NCI-H187 treated with DMSO at 0.1 percent for 48 hours (cell line): ENCODE measurements around the gene GMCL2.
"Not testable (repeated sequence)": the region's sequence is repeated elsewhere in the genome, so short reads cannot be mapped to it uniquely, and the experiment has no call there.

Source experiments
- DNase-seq: peaks from one replicate; lab custom pipeline; 2025; lab: John Stamatoyannopoulos, UW

The GMCL2 gene

DNA sequence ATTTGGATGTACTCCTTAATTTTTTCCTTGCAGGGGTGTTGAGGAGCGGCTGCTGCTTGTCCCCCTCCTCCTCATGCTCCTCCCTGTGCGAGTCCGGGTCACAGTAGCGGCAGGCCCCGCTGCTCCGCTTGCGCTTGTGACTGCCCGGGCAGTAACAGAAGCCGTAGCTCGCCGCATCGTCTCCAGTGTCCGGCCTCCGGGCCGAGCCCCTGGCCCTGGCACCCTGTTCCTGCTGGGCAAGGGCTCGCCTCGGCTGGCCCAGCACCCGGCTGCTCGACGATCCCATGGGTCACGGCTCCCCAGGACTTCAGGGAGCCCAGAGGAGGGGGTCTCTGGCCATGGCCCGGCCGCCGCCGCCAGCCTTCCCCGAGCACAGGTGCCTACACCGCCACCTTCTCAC, at the start of gene GMCL2:
TSS of gene GMCL2 (minus strand) at position 358 of the 400 bp plus-strand sequence. CDS start at position 286, 72 bp downstream.
- DNase-seq: no peak

GRCh38 chr5:178236679-178237078, 49.5 kb upstream of the GMCL2 start:
- no peak for DNase-seq

DNA sequence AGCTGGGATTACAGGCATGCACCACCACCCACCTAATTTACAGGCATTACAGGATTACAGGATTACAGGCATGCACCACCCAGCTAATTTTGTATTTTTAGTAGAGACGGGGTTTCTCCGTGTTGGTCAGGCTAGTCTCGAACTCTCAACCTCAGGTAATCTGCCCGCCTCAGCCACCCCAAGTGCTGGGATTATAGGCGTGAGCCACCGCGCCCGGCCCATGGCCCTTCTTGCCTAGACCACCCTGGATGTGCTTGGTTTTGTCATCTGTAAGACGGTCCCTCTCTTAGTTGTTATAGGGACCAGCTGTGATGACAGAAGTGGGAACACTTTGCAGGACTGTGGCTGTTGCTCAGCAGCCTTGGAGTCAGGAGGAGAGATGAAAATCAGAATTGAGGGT, 49.0 kb upstream of the GMCL2 start:
- no peak for DNase-seq

- DNase-seq: no peak
These were observed 48.4 kb upstream of the GMCL2 start for GRCh38 chr5:178235588-178235974.

DNA sequence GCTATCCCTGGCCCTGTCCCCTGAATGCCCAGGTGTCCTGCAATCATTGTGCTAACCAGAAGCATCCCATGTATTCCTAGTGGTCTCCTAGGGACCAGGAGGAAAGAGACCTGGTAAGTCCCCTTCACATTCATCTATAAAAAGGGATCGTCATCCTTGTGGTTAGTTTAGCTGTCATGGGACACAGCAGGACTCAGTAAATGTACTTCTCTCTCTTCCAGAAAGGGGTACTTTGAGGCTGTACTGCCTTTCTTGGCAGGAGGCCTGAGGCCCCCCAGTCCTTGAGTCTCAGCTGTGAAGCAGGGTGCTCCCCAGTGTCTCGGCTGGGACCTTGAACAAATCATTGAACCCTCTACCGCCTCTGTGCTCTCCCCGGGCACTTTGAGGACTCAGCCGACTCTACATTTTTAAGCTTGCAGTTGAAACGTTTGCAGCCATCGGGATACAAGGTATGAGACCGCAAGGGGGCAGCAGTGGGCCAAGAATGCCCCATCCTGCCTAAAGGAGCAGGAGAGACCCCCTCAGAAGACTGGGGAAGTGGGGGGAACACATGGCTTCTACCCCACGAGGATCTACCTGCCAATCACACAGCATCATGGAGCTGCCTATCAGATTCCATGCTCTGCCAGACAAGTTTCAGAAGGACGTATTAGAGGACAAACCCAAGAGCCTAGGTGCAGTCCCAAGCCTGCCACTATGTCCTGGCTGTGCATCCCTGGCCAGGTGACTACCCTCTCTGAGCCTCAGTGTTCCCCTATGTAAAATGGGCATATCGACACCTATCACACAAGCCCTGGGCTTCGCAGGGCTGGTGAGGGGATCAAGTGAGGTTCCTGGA, 47.8 kb upstream of the GMCL2 start:
- no peak for DNase-seq

GRCh38 chr5:178234121-178234749, 47.1 kb upstream of the GMCL2 start:
- DNase-seq: no peak

GRCh38 chr5:178232920-178233429, 45.8 kb upstream of the GMCL2 start:
- no peak for DNase-seq

- DNase-seq: no peak
These were observed 45.2 kb upstream of the GMCL2 start, which contains the start of gene PHYKPL for GRCh38 chr5:178232124-178232919. Gene PHYKPL (minus strand): TSS chr5:178232802. CDS start chr5:178232550, 252 bp downstream.

DNA sequence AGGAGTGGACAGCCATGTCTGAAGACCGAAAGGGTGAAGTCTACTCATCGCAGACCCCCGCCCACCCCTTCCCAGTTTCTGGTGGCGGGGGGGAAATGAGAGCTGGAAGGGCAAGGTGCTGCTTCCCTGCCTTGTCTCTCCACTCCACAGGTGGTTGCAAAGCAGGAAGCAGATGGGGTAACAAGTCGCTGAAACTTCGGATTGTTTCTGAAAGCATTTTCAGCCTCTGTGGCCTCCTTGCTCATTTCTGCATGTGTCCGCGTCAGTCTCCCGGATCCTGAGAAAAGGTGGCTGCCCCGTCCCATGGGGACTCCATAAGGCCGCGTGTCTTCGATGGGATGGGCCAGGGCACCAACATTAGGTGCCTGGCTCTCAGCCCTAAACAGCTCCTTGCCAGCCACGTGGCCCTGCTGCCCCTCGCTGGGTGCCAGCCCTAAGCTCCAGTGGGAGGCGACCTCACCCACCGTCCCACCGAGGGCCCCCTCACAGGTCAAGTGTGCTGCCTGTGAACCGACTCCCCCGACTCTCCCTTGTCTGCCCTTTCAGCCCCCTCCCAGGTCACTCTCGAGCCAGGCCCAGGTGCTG, 44.5 kb upstream of the GMCL2 start:
- no peak for DNase-seq

DNA sequence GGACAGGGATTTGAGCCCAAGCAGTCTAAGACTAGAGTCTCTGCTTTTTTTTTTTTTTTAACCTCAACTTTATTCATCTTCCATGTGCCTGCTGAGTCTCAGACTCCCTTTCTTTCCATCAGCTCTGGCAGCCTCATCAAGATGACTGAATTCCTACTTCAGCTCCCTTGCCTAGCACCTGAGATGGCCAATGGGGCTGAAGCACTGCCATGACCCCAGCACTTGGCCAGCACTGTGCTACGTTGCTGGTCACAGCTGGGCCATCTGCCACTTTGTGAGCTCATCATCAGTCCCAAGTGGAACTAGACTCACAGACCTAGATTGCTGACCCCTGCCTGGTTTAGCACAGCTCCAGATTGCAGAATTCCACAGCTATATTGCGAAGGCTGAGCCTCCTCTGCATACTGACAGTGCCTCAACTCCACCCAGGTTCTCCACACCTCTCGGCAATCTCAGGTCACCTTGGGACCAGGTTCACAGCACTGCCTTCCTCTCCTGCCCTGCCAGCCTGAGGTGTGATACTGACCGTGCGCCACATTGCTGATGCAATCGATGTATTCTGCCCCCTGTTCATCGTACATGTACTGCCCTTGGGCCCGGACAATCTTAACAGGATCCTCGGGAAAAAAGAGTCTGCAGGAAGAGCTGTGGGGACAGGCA, 43.8 kb upstream of the GMCL2 start:
- no peak for DNase-seq

DNA sequence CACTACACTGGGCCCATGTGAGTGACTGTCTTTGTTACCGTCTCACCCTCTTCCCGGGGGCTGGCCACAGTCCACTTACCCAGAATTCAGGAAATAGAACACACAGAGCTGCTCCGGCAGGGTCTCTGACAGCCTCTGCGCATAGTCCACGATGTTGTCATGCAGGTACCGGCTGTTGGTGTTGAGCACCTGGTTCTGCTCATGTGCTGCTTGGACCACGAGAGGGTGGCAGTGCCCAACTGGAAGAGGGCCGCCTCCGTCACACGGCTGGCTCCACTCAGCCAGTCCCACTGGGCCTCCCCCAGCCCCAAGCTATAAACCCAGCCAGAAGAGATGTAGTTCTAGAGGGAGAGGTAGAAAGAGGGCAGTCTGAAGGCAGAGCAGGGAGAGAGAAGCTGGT, 42.7 kb upstream of the GMCL2 start:
- DNase-seq: no peak

- not testable (repeated sequence) for DNase-seq
These were observed 41.9 kb upstream of the GMCL2 start for GRCh38 chr5:178229111-178229510.

- no peak for DNase-seq
These were observed 41.4 kb upstream of the GMCL2 start for GRCh38 chr5:178228609-178229008.

GRCh38 chr5:178227929-178228328, 40.8 kb upstream of the GMCL2 start:
- DNase-seq: no peak

DNA sequence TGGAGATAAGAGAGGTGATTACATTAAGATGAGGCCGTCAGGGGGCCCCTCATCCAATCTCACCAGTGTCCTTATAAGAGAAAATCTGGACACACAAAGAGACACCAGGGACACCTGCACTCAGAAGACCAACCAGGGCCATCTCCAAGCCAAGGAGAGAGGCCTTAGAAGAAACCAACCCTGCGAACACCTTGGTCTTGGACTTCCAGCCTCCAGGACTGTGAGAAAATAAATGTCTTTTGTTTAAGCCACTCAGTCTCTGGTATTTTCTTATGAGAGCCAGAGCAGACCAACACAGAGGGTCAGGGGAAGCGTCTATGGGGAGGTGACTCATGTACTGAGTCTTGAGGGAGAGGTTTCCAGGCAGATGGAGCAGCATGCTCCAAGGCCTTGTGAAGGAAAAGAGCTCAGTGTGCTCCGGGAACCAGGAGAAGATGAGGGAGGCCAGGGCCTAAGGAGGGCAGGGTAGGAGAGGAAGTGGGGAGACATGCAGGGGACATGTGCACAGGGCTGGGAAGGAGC, 40.0 kb upstream of the GMCL2 start:
- DNase-seq: no peak

- DNase-seq: no peak
These were observed 38.0 kb upstream of the GMCL2 start for GRCh38 chr5:178225174-178225573.

DNA sequence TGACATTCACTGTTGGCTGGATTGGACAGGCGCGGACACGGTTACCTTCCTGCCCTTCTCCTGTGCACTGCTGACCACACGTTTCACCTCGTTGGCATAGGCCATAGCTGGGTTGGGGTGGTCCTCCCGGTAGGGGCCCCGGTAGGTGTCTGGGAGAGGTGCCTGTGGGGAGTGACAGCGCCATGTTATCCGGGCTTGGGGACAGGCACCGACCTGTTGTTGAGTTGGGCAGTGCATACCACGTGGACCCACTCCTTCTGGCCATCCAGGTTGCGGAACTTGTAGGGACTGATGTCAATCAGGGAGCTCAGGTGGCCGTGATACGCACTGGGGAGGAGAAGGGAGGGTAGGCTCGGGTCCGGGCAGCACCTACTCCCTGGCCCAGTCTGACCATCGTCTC, 37.2 kb upstream of the GMCL2 start:
- no peak for DNase-seq

- no peak for DNase-seq
These were observed 36.7 kb upstream of the GMCL2 start for GRCh38 chr5:178223828-178224335.

GRCh38 chr5:178223196-178223773, 36.1 kb upstream of the GMCL2 start:
- no peak for DNase-seq

- DNase-seq: no peak
These were observed 35.1 kb upstream of the GMCL2 start for GRCh38 chr5:178222292-178222691.

DNA sequence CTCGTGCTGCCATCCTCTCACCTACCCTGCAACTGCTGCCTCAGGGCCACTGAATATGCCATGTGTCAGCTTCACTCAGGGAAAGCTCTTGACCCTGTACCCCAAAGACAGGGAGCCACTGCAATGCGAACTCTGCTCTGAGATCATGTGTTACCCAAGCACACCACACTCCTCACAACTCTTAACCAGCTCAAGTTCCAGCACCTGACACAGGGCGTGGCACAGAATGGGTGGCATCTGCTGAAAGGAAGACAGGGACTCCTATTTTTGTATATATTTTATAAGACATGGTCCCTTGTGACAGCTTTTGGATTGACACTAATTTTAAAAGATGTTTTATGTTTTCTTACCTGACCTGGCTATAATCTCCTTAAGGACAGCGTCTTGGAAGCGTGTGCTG, 34.7 kb upstream of the GMCL2 start:
- no peak for DNase-seq
